ENCODE measurements around the gene DGKQ.

DGKQ gene

GRCh38 chr4:946517-947471 lies 26.6 kb downstream of the DGKQ start:
- no peak for TF ChIP-seq SIN3A (IDR thresholded peaks at IDR 0.05; ENCODE audit: borderline replicate concordance, insufficient read depth, low read length)

- TF ChIP-seq SIN3A (IDR thresholded peaks at IDR 0.05; ENCODE audit: borderline replicate concordance, insufficient read depth, low read length) (no peak), TAF1 (IDR thresholded peaks at IDR 0.05; ENCODE audit: borderline replicate concordance, insufficient read depth, low read length) (no peak), POLR2AphosphoS5 (IDR thresholded peaks at IDR 0.05; ENCODE audit: low read depth, low read length) (no peak)
Measured at GRCh38 chr4:946103-946450, 27.3 kb downstream of the DGKQ start.

GRCh38 chr4:945274-946102 lies 27.9 kb downstream of the DGKQ start:
- TF ChIP-seq POLR2AphosphoS5 (IDR thresholded peaks at IDR 0.05; ENCODE audit: low read depth, low read length): no peak
- no peak for TF ChIP-seq FOXP2 (optimal IDR thresholded peaks at IDR 0.05; ENCODE audit: borderline replicate concordance, extremely low read depth, extremely low read length, insufficient read depth)
- TF ChIP-seq, protein P1, sequence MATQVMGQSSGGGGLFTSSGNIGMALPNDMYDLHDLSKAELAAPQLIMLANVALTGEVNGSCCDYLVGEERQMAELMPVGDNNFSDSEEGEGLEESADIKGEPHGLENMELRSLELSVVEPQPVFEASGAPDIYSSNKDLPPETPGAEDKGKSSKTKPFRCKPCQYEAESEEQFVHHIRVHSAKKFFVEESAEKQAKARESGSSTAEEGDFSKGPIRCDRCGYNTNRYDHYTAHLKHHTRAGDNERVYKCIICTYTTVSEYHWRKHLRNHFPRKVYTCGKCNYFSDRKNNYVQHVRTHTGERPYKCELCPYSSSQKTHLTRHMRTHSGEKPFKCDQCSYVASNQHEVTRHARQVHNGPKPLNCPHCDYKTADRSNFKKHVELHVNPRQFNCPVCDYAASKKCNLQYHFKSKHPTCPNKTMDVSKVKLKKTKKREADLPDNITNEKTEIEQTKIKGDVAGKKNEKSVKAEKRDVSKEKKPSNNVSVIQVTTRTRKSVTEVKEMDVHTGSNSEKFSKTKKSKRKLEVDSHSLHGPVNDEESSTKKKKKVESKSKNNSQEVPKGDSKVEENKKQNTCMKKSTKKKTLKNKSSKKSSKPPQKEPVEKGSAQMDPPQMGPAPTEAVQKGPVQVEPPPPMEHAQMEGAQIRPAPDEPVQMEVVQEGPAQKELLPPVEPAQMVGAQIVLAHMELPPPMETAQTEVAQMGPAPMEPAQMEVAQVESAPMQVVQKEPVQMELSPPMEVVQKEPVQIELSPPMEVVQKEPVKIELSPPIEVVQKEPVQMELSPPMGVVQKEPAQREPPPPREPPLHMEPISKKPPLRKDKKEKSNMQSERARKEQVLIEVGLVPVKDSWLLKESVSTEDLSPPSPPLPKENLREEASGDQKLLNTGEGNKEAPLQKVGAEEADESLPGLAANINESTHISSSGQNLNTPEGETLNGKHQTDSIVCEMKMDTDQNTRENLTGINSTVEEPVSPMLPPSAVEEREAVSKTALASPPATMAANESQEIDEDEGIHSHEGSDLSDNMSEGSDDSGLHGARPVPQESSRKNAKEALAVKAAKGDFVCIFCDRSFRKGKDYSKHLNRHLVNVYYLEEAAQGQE (IDR thresholded peaks at IDR 0.05; ENCODE audit: insufficient read depth in 1 of 2, low read depth in 2 of 2, low read length in 2 of 2): no peak
- TF ChIP-seq TAF1 (IDR thresholded peaks at IDR 0.05; ENCODE audit: borderline replicate concordance, insufficient read depth, low read length): no peak
- no peak for TF ChIP-seq SIN3A (IDR thresholded peaks at IDR 0.05; ENCODE audit: borderline replicate concordance, insufficient read depth, low read length)

DNA sequence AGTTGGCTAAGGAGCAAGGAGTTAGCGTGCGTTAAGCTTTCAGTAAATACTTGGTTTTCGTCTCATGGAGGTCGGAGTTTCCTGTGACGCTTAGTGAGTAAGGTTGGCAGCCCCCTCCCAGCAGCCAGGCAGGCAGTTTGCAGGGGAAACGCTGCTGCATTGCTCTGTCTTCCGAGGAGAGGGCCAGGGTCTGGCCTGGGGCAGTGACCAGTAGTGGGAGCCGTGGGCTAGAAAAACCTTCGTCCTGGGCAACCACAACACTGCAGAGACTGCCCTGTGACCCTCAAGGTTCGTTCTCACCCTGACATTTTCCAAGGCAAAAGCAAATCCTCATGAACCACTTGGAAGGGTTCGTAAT lies 40.7 kb downstream of the DGKQ start:
- TF ChIP-seq FOXP2 (optimal IDR thresholded peaks at IDR 0.05; ENCODE audit: borderline replicate concordance, extremely low read depth, extremely low read length, insufficient read depth) (no peak), POLR2AphosphoS5 (IDR thresholded peaks at IDR 0.05; ENCODE audit: low read depth, low read length) (no peak), TAF1 (IDR thresholded peaks at IDR 0.05; ENCODE audit: borderline replicate concordance, insufficient read depth, low read length) (no peak)

DNA sequence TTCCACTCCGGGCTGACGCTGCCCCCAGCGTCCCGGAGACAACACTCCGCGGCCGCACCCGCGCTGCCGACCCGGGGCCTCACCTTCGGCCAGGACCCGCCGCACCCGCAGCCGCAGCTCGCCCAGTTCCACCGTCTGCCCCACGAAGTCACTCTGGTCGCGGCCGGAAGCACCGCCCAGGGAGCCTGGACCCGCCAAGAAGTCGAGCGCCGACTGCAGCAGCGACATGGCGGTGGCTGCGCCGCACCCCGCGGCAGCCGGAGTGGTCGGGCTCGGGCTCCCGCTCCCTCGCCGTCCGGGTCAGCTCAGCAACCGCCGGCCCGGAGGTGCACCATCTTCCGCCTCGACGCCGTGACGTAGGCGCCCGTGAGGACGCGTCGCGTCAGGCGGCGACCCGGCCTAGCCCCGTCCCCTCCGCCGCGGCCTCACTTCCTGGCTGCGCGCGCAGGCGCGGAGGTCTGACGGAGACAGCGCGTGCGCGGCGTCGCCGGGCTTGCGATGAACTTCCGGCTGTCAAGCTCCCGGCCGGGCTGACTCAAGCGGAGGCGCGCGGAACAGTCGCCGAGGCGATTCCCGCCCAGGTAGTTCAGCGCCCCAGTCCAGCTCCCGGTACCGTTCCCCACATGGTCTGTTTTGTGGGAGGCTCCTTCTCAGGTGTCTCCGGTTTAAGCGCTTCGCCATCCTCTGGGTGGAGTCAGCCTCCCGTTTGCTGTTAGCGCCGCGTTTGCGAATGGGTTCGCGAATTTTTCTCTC lies 41.2 kb downstream of the DGKQ start, which contains the start of the genes GAK and TMEM175:
TSS of gene GAK (minus strand) at position 357 of the 753 bp plus-strand sequence. CDS start at position 228, 129 bp downstream.
TSS of gene TMEM175 (plus strand) at position 501 of the 753 bp plus-strand sequence. CDS start 15,280 bp downstream, outside the sequence.
- TF ChIP-seq, protein P1 (IDR thresholded peaks at IDR 0.05; ENCODE audit: insufficient read depth in 1 of 2, low read depth in 2 of 2, low read length in 2 of 2): 0 out of 4 replicates have a peak, but pooled peaks of 1 of the 2 experiments have one; percentile 13
- TF ChIP-seq TAF1 (IDR thresholded peaks at IDR 0.05; ENCODE audit: borderline replicate concordance, insufficient read depth, low read length) (peak; percentile 85; the same call in 1 of the 2 replicates), POLR2AphosphoS5 (IDR thresholded peaks at IDR 0.05; ENCODE audit: low read depth, low read length) (peak; percentile 86), FOXP2 (optimal IDR thresholded peaks at IDR 0.05; ENCODE audit: borderline replicate concordance, extremely low read depth, extremely low read length, insufficient read depth) (no peak), SIN3A (IDR thresholded peaks at IDR 0.05; ENCODE audit: borderline replicate concordance, insufficient read depth, low read length) (peak; percentile 50; the same call in 1 of the 2 replicates)

- TF ChIP-seq POLR2AphosphoS5 (IDR thresholded peaks at IDR 0.05; ENCODE audit: low read depth, low read length): no peak
- TF ChIP-seq TAF1 (IDR thresholded peaks at IDR 0.05; ENCODE audit: borderline replicate concordance, insufficient read depth, low read length): no peak
- TF ChIP-seq, protein P1 (IDR thresholded peaks at IDR 0.05; ENCODE audit: insufficient read depth in 1 of 2, low read depth in 2 of 2, low read length in 2 of 2): no peak
- TF ChIP-seq SIN3A (IDR thresholded peaks at IDR 0.05; ENCODE audit: borderline replicate concordance, insufficient read depth, low read length): no peak
- TF ChIP-seq FOXP2 (optimal IDR thresholded peaks at IDR 0.05; ENCODE audit: borderline replicate concordance, extremely low read depth, extremely low read length, insufficient read depth): no peak
Measured at GRCh38 chr4:931194-931959, 42.0 kb downstream of the DGKQ start.
